ENCODE data around the gene ITIH1. TPM values are rescaled to one million over a fixed set of nuclear protein-coding genes. Genes with fewer than 3 reads are reported as not detected.

The ITIH1 gene
- total RNA-seq, 2 experiments from 2014 or later = not detected

DNA sequence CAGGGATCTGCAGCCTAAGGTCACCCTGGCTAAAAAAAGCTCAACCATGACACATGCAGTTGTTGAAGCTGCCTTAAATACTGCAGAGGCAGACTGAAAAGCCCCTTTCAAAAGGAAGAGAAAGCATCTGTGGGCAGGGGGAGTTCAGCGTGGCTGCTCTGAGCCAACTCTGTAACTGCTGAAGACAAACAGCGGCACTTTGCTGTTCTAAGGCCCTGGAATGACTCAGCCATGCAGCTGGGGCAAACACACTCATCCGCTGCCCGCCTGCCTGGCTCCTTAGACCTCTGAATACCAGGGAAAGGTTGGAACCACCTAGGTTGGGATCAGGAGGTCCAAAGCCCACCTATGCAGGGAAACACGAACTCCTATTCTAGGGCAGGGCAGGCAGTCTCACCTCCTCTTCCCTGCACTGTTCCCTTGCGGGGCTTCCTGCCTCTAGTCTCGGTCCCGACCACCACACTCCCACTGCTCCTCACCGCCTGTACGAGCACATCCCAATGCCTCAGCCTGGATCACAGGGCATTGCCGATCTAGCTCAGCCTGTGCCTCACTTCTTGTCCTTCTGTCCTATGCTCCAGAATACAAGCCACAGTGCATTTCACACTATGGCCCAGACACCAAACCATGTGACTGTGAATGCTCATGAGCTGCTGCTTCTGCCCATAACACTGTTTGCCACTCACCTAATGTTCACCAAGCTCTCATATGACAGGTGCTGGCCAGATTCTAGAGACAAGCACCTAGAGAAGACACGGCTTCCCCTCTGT, 64.0 kb downstream of the ITIH1 start:
- H3K27ac Mint-ChIP-seq = no peak overlapping the region
- H3K36me3 Mint-ChIP-seq = peaks cover 4% of the 10 kb centered on the region
- H3K9me3 Mint-ChIP-seq = no peaks in the 10 kb centered on the region
- ChIA-PET CTCF (no interaction called here), POLR2A (no interaction called here)
- peaks cover 24% of the 10 kb centered on the region for H3K4me1 Mint-ChIP-seq (ENCODE audit: low read depth)
- intact Hi-C loops (cut with micrococcal nuclease) = no loop called here
- no peaks in the 10 kb centered on the region for H3K27me3 Mint-ChIP-seq
- no peak for DNase-seq
- no peak overlapping the region for H3K4me3 Mint-ChIP-seq

Other genes starting within 250 kb of the ITIH1 start
- 10 to 100 TPM; 46.9 to 49.5 TPM for gene NT5DC2, start 243.7 kb upstream of the ITIH1 start, total RNA-seq
- gene UQCC5, start 241.0 kb upstream of the ITIH1 start, total RNA-seq = 10 to 100 TPM; 12.9 to 13.3 TPM
- gene PBRM1, start 91.7 kb upstream of the ITIH1 start, total RNA-seq = 10 to 100 TPM; 52.3 to 59.2 TPM
- 100 to 1,000 TPM; 167 to 172 TPM for gene GNL3, start 91.6 kb upstream of the ITIH1 start, total RNA-seq
- gene GLT8D1, start 71.8 kb upstream of the ITIH1 start, total RNA-seq = 10 to 100 TPM; 34.1 to 36.9 TPM
- 100 to 1,000 TPM; 132 TPM for gene SPCS1, start 71.5 kb upstream of the ITIH1 start, total RNA-seq
- gene NEK4, start 6.7 kb upstream of the ITIH1 start, total RNA-seq = 10 to 100 TPM; 16.9 to 21.7 TPM
- gene ITIH3, start 17.2 kb downstream of the ITIH1 start, total RNA-seq = not detected
- gene ITIH4, start 53.1 kb downstream of the ITIH1 start, total RNA-seq = 1 to 10 TPM; 4.3 to 6.3 TPM
- 1 to 10 TPM in 1 of 2 experiments, not detected in 1; 1.1 TPM for gene MUSTN1, start 57.4 kb downstream of the ITIH1 start, total RNA-seq
- 10 to 100 TPM; 13.0 to 18.3 TPM for gene STIMATE, start 119.9 kb downstream of the ITIH1 start, total RNA-seq

Data from activated CD4-positive, alpha-beta memory T cell treated with anti-CD3 and anti-CD28 coated beads for 36 hours (primary cell).